DMS79 treated with DMSO at 0.1 percent for 48 hours (cell line): ENCODE measurements around the gene TXNRD2.

Experiments
- DNase-seq: peaks from one replicate; lab custom pipeline; 2025; lab: John Stamatoyannopoulos, UW

TXNRD2 gene

DNA sequence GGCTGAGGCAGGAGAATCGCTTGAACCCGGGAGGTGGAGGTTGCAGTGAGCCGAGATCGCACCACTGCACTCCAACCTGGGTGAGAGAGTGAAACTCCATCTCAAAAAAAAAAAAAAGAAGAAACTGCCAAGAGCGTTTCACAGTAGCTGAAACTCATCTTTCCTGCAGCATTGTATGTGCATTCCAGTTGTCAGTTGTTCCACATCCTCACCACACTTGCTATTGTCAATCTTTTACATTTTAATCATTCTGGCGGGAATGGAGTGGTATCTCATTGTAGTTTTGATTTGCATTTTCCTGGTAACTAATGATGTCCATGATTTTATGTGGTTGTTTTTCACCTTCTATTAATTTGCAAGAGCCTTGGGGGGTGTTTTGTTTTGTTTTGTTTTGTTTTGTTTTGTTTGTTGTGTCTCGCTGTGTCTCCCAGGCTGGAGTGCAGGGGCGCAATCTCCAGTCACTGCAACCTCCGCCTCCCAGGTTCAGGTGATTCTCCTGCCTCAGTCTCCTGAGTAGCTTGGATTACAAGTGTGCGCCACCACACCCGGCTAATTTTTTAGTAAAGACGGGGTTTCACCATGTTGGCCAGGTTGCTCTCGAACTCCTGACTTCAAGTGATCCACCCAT, 78.9 kb downstream of the TXNRD2 start:
- no peak for DNase-seq

DNA sequence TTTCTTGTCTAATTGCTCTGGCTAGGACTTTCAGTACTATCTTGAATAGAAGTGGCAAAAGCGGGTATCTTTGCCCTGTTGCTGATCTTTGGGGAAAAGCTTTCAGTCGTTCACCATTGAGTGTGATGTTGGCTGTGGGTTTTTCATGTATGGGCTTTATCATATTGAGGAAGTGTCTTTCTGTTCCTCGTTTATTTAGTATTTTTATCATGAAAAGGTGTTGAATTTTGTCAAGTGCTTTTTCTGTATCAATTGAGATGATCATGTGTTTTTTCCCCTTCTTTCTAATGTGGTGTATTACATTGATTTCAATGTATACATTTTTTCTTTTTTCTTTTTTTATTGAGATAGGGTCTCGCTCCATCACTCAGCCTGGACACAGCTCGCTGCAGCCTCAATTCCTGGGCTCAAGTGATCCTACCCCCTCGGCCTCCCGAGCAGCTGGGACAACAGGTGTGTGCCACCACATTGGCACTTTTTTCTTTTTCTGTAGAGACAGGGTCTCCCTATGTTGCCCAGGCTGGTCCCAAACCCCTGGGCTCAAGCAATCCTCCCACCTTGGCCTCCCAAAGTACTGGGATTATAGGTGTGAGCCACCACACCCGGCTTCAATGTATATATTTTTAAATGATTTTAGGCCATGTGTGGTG, 81.6 kb downstream of the TXNRD2 start:
- no peak for DNase-seq

DNA sequence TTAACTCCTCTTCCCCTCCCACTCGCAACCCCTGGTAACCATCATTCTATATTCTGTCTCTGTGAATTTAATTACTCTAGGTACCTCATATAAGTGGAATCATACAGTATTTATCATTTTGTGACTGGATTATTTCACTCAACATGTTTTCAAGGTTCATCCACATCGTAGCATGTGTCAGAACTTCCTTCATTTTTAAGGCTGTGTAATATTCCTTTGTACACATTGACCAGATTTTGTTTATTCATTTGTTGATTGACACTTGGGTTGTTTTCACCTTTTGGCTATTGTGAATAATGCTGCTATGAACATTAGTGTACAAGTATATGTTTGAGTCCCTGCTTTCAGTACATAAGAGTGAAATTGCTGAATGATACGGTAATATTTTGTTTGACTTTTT, 84.2 kb downstream of the TXNRD2 start:
- no peak for DNase-seq

DNA sequence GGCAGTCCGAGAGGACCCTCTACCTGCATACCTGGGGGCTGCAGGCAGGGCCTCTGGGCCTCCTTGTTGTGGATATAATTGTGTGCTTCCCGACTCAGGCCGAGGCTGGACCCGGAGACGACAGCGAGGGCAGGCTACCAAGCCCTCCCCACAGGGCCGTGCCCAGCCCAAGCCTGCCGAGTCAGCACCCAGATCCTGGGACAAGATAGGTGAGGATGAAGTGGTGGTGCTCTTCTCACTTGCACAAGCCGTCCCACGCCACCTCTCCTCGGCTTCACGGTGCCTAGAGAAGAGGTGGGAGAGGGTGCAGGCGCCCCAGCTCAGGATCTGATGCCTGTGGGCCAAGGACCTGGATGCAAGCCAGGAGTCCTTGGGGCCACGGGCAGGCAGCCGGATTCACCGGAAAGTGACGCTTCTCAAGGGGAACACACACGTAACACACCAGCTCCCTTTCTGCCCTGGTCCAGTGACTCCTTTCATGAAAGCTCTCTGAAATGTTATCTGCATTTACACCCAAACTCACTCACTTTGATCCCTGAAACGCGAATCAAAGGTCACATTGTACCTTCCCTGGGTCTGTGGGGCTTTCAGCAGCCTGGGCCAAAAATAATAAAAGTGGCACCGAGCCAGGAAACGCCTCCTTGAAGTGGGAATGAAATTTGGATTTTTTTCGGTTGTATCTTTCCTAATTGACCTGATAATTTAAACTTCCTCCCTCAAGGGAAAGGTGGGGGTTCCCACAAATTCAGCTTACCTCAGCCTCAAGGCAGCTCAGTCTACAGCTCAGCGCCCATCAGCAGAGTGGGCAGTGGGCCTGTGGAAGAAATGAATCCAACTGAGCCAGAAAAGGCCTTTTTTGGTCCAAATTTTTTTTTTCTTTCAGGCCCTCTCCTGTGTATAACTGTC, 85.9 kb downstream of the TXNRD2 start:
- peak; percentile 52 for DNase-seq

DNA sequence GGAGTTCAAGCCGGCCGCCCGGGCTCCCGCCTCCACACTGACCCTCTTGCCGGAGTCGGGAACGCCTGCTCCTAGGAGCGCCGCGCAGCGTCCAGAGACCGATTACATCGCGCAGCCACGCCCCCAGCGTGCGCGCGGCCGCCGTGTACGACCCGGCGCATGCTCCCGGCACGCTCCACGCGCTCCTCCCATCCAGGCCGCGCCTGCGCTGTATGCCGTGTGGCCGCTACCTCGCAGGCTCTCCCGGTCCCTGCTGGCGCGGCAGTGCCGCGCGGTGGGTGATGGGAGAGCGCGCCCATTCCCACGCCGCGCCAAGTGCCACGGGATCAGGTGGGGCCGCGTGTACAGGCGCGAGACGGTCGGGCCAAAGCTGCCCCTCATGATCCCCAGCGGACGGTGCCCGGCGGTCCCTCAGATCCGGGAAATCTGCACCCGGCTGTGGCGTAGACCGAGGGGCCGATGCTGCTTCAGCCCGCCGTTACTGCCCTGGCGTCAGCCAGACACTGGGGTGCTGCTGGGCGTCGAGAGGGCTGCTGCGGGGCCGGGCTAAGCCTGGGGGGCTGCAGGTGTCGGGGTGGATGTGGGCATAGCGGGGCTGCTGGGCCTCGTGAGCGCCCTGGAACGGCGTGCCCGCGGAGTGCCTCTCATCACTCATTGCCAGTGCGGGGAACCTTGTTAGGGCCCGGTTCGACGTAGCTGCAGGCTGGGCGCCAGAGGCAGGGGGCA, 86.7 kb downstream of the TXNRD2 start, which contains the start of the genes GNB1L and RTL10:
GNB1L (minus strand) TSS at position 97 of the 726 bp plus-strand sequence. CDS start 33,519 bp downstream, outside the sequence.
RTL10 (minus strand) TSS at position 97 of the 726 bp plus-strand sequence. CDS start 2,613 bp downstream, outside the sequence.
- peak; percentile 77 for DNase-seq

DNA sequence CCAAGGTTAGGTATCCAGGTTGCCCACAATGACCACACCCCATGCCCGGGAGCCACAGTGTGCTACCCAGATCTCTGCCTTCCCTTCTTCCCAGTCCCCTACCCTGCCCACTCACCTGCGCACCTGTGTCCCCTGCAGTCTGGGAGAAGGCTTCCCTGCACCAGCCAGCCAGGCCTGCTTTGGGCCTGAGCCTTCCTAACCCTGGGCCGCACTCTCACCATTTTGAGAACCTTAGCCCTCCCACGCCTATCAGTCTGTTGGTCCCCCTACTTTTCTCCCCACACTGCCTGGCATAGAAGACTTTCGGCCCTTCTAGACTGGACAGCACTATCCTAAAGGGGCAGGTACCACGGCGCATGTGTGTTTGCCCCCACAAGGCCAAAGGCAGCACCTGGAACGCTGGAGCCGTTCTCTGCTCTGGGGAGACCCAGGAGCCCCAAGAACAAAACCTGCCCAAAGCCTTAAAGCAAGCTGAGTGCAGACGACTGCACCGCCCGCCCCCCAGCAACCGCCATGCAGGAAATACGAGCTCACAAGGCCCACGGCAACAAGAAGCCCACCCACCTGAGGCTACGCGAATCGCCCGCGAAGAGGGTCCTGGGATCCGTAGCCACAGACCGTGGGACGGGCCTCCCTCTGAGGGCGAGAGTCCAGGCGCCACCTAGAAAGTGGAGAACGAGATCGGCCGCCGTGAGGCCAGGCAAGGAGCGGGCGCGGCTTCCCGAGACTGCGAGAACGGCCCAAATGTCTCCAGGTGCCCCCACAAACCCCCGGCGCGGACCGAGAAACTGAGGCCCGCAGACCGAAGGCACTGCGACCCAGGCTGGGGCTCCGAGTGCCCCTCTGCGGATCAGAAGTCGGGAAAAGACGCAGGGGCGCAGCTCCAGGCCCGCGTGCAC, 87.5 kb downstream of the TXNRD2 start:
- DNase-seq, result no peak

DNA sequence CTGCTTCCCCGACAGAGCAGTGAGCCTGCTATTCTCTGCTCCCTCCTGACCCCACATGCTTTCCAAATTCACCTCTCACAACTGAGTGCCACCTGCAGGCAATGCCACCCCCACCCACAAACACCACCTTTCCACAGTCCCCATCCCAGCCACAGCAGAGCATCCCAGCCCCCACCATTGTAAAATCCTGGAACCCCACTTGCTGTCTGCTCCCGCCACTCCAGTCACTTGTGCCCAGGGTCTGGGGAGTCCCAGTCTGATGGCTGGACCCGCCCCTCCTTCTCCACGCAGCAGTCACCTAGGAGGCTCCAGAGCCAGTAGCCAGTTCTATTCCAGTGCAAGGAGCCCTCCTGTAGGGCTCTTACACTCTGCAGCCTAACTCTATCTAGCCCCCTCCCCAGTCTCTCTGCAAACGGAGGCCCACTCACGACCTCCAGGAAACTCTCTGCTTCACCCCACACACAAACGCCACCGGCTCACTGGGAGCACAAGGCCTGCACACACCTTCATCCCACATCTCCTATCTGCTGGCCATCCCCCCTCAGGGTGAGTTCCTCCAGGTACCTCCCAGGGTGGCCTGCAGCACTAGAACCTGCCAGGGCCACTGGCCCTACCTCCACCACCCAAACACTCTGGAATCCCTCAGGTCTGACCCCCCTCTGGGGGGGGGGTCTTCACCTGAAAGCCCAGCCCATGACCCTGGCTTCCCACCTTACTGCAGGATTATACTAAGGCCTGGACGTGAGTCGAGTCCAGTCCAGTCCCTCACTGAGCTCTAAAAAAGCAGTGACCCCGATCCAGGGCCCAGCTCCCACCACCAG, 88.3 kb downstream of the TXNRD2 start:
- DNase-seq, result no peak

DNA sequence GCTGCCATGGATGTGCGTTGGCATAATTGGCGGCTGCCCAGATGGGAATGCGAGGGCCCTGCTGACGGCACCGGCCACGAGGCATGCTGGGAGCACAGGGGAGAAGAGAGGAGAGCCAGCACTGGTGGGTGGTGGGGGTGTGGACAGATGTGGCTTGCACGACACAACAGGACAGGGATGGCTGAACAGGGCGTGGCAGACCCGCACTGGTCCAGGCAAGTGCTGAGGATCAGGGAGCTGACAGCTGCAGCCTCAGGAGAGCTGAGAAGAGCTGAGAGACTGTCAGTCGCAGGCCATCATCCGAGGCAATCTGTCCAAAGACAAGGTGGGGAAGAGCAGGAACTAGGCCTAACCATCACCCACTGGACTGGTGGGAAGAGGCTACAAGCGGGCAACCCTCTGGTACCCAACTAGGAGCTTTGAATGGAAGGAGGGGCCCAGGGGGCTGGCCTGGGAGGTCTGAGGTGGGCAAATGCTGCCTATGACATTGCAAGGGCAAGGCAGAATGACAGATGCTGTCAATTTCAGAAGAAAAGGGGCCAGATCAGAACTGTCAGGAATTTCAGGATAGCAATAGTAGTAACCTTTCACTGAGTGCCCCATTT, 89.3 kb downstream of the TXNRD2 start:
- DNase-seq, result no peak

DNA sequence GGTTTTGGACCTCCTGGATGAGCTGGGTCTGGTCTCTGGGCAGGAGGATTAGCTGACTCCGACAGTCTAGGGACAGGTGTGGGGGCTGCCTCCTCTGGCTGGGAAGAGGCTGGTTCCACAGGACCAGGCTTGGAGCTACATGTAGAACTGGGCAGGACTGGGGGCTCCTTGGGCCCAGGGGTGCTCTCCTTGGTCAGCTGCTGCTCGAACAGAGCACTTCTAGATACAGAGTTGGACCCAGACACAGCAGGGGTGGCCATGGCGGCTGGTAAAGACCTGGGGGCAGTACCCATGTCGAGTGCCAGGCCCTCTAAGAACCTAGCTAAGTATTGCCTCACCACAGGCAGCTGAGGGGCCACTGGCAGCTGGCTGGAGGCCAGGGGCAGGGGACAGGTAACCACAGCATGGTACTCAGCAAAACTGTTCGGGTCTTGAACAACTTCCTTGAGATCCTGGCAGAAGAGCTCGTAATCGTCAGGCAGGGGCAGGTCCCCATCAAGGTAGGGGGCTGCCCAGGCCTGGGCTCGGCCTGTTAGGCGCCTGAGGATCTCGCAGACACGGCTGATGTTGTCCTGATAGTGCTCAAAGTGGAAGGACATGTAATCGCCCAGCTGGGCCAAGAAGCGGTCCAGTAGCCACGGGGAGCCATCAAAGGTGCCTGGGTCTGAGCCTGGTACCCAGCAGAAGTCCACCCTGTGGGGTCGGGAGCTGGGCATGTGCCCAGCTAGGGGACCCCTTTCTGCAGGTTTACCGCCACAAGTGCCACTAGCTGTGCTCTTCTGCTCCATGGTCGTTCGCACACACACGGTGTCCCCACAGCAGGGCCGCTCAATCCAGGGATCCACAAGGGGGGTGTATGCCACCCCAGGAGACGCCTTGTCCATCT, 90.1 kb downstream of the TXNRD2 start:
- DNase-seq, result peak; percentile 54

DNA sequence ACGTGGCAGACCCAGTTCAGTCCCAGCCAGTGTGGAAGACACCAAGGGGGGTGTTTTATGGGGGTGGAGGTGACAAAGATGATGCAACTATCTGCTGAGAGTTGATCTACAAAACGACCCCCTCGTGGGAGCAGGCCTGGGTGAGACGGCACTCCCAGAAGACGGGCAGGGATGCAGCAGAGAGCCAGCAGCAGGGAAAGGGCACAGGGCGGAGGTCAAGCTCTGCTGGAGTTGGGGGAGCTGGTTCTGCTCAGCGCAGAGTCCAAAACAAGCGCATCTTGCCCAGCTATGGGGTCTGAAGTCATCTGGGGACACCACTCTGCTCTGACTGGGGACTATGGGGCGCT, 90.9 kb downstream of the TXNRD2 start:
- DNase-seq, result no peak

DNA sequence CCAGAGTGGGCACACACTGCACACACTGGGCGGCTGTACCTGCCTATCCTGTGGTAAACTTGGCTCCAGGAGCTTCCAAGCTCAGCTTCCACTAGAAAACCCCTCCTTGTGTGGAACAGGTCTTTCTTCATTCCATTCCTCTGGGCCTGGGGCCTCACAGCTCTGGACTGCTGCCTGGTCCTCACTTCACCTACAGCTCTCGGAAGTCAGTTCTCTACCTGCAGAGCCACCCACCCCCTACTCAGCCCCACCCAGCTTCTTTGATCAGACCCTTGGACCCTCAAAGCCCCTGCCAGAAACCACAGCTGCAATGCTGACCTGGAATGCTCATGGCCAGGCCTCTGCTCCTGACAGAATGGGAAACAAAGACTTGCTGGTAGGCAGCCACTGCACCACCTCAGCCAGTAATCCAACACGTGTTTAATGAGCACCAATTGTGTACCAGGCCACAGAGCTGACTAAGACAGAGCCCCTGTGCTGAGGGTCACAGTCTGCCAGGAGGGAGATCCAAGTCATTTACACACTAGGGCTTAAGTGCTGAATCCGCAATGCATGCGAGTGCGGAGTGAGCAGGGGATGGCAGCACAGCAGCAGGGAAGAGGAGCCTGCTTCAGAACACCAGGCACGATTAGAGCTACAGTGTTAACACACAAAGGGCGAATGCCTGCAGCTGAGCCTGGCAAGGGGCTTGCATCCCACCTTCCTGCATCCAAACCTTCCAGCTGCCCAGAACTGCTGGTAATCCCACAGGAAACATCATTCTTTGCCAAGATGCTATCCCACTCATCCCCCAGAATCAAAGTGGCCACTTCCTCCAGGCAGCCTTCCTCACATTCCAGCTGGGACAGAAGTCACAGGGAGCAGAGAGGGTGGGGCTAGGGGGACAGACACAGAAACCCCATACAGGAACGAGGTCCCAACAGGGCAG, 91.5 kb downstream of the TXNRD2 start:
- no peak for DNase-seq

DNA sequence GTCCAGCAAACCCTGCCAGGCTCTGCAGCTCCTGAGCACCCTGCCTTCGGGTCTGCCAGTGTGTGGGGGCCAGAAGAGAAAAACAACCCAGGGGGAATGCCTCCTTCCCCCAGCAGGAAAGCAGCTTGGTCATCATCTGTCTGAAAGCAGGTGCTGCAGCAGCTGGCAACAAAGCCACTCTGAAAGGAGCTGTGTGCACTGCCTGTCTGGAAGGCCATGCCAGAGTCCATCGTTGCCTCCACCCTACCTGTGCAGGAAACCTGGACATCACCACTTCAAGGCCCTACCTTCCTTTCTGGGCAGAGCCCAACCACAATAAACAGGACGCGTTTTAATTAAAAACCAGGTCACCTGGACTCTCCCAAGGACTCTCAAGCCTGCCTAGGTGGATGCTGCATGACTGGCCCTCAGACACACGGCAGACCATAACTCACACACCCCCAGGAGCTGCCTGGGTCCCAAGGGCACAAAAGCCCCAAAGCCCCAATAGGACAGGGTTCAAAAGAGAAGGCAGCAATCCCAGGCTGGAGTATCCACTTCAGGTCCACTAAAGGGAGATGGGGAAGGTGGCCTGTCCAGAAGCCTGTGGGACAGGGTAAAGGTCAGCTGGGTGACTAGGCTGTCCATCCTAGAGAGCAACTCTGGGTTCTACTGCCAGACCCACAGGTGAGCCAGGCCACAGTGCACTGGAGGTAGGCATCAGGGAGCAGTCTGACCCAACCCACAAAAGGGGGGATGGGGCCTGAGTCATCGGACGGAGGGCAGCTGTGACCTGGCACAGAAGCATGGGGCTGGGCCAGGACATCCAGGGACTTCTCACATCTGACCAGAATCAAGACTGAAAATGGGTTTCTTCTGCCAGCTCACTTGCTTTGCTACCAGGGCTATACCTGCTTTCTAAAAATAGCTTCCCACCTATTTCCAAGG, 93.1 kb downstream of the TXNRD2 start:
- DNase-seq, result no peak

DNA sequence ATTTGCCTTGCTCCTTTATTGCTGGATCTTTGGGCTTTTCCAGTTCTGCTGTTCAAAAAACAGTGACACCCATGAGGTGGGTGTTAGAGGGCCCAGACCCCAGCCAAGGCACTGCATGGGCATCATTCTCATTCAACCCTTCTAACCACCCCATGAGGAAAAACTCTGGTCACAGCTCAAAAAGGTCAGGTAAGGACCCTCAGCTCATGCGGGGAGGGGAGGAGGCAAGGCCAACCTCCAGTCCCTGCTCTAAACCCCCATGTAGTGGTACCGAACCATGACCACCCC, 94.3 kb downstream of the TXNRD2 start:
- DNase-seq, result no peak

DNA sequence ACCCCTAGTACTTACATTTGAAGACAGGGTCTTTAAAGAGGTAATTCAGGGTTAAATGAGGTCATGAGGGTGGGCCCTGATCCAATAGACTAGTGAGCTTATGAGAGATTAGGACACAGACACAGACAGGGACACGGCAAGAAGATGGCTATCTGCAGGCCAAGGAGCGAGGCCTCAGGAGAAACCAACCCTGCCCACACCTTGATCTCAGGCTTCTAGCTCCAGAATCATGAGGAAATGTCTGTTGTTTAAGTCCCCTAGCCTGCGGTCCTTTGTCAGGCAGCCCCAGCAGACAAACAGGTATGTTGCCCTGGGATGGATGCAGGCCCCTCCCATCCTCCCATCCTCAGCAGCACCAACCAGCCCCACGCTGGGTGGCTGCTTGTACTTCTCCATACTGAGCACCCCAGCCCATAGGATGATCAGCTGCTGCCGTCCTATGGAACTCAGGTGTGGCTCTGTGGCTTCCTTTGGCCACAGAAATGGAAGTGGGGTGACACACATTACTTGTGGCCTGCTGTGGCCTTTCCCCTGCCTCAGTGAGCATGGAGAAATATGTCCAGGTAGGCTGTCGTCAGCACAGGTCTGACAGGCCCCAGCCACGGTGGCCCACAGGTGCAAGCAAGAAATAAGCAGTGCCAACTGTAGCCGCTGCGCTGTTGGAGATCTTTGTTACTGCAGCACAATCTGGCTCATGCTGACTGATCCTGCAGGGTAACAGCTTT, 94.8 kb downstream of the TXNRD2 start:
- DNase-seq, result no peak

DNA sequence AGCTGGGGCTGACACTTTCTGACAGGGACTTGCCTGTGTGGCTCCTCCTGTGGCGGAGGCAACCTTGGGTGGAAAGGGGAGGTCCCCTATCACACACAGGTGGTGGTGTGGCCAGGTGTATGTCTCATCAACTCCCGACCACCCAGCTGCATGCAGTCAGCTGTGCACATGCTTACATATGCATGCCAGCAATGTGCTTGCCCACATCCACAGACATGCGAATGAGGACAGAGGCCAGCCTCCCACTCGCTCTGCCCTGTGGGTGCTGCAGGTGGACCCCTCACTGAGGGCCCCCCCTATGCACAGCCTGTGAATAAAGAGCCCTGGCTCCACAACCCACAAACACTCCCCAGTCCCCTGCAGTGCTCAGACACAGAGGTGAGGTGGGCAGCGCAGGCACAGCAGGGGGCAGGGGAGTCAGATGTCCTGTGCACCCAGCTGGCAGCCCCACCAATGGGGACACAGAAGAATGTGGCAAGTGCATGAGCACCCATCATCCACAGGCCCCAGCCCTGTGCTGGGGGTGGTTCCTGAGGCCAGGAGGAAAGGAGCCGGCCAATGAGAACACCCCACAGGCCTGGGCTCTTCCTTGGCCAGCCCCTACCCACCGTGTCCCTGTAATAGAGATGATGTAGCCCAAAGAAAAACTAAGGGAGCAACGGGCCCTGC, 96.4 kb downstream of the TXNRD2 start:
- no peak for DNase-seq
